Stimulated activated CD8-positive, alpha-beta memory T cell treated with anti-CD3 and anti-CD28 coated beads, Interleukin-15, amount 100 ng/mL, for 4 hours (primary cell): Measurements from ENCODE around the gene DGCR8.

ENCODE experiments used
- DNase-seq, 2 donors: peaks; one replicate each; pipeline ENCODE4 v3.0.0-alpha.2; 2020; ENCODE audit warnings: low read depth in 2 of 2

DGCR8 gene

DNA sequence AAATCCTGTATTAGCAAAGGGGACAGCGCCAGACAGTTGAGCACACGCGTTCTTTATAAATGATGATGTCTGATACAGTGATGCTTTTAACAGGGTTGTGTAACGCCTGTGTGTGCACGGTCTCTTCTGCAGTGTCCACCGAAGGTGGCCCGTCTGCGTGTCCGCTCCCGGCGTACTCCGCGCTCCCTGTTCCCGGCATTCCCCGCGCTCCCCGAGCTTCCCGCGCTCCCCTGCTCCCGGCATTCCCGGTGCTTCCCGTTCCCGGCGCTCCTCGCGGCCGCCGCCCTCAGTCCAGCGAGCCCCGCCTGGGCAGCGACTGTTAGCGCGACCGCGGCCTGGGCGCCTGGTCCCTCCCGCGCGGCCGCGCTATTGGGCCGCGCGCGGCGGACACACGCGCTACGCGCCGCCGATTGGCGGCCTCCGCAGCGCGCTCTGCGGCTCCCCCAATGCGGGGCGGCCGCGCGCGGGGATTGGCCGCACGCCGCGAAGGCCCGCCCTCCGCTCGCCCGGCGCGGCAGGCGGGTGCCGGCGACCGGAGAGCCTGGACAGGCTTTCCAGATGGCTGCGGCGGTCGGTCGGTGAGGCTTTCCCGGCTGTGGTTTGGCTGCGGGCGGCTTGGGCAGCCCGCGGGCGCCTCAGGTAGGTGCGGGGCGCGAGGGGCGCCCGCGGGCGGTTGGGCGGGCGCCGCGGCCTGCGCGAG is at the start of gene DGCR8:
TSS of gene DGCR8 (plus strand) at position 497 of the 700 bp plus-strand sequence. CDS start 5,723 bp downstream, outside the sequence.
- DNase-seq, result peak in 1 of 2 donors; percentile 60

DNA sequence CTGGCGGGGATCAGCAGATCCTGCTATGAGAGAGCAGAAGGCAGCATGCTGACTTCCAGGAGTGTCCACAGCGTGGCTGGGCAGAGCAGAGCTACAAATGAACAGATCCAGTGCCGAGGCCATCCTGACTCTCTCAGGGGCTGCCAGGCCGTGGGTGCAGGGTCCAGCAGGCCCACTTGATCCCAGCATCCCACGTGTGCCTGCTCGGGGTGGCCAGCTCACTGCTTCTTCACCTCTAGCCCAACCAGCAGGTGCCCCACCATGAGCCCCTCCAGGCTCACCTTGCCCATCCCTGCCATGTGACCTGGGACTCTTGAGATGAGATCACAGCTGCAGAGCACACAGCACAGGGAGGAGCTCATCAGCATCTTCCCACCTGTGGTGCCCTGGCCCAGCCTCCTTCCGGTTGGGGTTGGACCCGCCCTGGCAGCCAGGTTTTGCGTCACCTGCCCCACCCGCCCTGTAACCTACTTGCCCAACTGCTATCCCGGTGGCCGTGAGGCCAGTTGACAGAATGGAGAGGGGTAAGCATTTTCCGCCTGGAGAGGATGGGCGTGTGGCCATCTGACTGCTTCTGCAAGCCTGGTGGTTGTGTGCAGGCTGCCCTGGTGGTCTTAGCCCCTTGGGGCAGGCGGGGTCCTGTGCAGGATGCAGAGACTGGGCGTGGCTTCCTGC is 48.2 kb upstream of the DGCR8 start:
- DNase-seq, result peak in 1 of 2 donors; percentile 27

DNA sequence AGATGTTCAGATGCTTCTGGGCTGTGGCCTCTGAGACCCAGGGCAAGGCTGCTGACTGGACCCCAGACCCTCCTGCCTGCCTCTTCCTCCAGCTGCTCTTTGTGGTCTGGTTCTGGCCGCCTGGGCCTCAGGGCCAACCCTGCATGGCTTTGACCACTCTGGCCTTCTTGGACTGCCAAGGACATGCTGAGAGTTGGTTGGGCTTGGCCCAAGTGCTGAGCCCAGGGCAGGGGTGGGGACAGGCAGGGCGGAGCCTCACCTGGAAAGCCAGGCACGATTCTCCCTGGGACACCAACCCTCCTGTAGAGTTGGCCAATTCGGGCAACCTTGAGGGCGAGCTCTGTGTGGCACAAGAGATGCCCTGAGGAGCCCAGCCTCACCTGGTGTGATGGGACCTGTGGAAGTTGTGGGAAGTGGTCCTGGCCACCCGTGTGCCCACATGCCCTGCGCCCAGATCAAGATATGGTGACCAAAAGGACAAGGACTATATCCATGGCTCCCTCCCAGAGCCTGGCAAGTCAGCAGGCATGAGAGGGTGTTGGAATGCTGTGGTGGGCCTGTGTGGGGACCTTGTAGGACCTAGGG is 47.5 kb upstream of the DGCR8 start:
- DNase-seq, result no peak

DNA sequence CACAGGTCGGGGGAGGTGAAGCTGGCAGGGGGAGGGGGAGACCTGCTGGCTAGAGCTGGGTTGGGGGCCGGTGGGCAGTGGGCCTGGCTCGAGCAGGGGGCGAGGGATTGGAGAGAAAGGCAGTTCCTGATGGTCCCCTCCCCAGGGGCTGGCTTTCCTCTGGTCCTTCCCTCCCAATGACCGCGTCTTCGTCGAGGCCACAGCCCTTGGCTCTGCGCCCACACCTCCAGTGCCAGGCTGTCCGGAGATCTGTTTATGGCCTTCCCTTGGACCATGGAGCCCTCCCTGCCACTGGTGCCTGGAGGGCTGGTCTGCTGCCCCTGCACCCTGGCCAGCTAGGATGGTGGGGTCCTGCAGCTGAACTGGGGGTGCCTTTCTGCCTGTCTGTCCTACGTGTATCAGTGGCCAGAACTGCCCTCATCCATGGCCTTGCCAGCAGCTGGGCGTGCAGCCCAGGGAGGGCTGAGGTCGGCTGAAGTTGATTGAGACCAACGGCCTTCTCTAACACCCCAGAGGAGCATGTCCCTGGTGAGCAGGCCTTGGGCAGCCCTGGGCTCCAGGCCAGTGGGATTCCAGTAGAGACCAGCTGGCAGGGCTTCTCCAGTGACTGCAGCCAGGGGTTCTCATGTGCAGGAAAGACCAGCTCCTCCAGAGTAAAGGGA is 46.9 kb upstream of the DGCR8 start:
- DNase-seq, result no peak

DNA sequence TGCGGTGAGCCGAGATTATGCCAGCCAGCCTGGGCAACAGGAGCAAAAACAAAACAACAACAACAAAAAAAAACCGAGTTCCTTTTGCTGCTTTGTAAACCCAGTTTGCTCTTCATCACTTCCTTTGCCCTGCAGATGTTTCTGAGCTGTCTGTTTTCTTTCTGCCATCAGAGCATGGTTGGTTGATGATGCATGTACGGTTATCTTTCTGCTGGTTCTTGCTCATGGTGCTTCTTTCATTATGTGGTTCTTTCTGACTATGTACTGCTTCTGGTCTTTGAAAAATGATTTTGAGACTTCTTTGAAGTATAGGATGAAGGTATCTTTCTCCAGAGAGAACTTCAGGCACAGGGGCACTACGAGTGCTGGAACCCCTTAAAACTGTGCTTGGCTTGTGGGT is 45.9 kb upstream of the DGCR8 start:
- no peak for DNase-seq

DNA sequence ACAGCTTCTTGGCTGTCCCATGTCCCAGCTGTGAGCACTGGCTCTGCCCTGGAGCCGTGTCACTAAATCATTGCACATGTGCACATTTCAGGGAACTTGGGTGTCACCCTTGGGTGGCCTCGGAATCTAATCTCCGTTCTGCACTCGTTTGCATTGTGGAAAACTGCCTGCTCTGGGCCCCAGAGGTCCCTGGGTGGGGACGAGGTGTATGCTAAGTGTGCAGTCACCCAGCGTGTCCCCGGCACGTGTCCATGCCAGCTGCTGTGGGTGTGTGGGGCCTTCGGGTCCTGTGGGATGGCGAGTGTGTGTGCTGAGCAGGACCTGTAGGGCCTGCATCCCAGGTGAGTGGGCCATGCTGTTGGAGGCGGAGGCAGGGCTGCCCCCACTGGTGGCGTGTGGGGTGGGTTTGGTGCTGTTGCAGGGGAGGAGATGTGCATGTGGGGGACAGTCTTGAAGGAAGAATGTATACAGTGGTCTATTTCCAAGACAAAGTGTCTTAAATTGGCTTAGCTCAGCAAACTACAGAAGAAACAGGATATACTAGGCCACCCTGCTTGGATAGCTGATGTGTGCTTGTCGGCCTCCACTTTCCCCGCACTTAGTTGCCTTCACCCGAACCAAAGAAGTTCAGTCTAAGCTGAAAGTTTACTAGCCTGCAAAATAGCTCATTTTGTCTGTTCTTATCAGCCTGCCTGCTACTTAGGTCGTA is 44.5 kb upstream of the DGCR8 start:
- no peak for DNase-seq

DNA sequence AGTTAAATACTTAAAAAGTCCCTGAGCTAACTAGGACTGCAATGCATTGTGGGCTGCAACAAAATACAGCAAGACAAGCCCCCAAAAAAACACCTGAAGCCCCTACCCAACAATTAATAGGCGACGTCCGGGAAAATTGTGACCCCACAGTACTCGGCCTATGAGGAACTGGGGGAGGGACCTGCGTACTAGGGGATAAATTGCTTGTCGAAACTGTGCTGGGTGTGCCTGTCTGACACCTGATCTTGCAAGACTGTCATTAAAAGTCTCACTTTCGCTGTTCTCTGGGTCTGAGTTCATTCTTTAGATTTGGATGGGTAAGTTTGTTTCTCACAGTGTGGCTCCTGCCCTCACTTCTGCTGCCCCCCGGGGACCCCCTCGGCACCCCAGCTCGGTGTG is 44.0 kb upstream of the DGCR8 start:
- DNase-seq, result no peak

DNA sequence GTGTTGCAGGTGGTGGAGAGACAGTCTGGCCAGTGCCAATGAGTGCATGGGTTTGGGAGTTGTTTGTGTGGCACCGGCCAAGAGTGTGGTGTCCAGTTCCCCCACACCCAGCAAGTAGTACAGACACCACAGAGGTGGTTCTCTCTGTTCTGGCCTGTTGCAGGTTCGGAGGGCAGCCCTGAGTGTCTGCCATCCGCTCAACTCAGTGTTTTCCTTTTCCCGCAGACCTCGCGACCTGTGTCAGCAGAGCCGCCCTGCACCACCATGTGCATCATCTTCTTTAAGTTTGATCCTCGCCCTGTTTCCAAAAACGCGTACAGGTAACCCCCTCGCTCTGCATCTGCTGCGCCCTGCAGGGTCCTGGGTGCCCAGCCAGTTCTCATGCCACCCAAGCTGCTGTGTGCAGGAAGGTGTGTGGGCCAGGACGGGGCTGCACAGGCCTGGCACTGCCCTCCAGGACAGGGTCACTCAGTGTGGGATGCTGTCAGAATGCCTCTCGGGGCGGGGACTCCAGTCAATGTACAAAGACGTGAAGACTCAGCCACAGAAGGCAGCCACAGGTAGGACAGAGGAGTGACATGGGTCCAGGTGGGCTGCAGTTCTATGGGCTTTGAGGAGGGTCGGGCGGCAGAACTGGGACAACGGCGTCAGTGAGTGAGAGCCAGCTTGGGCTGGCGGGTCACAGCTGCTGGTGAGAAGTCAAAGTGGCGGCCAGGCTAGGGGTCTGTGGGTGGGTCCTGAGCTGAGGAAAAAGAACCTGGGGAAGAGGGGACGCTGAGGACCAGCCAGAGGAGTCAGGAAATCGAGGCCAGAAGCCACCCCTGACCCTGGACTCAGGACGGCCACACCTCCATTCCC is 43.3 kb upstream of the DGCR8 start:
- no peak for DNase-seq

DNA sequence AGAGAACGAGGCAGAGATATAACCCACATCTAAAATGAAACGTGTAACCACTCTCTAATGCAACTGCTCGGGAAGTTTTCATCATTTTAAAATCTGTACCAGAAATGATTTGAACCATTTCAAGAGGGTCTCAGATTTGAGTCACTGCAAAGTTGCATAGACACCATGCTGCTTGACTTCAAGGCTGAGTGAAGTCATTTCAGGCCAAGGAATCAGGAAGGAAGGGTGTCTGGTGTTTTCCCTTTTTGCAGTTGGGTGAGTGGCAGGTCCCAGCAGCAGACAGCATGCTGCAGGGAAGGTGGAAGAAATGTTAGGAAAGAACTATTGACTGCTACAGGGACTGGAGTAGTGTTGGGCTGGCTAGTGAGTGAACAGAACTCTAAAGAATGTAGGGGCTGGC is 42.6 kb upstream of the DGCR8 start:
- DNase-seq, result no peak

DNA sequence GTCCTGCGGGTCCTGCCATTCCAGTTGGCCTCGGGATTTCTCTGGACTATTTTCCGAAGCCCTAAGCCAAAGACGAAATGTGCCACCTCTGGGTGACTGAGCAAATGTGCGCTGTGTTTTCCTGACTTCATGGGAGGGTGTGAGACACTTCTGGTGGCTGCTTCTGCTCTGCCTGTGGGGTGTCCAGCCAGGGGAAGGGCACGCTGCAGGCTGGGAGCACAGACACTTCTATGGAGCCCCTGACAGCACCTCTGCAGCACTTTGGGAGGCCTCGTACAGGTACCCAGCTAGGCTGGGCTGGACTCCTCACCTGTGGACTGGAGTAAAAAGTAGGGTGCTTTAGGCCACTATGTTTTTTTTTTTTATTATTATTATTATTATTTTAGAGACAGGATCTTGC is 41.5 kb upstream of the DGCR8 start:
- no peak for DNase-seq

DNA sequence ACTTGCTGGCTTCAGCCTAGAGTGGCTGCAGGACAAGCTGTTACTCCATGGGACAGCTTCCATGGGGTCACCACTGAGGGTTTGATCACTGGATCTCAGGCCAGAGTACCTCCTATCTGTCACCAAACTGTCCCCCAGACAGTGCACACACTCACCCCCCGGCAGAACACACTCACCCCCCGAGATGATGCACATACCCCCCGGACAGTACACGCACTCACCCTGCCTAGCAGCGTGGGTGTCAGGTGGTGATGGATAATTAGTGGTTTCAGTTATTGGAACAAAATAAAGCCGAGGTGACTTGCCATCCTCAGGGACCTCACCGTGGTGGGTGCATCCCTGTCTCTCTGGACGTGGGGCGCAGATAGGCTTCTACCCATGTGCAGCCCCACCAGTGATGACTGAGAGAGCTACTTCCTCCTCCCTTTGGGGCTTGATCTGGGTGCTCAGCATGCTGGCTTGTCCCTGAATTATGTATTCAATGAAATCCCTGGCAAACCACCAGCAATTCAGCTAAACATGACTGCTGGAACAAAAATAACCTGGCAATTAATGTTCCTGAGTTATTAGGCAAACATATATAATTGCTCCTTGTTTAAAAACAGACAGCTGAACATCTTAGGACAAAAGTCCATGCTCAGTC is 40.2 kb upstream of the DGCR8 start:
- no peak for DNase-seq

DNA sequence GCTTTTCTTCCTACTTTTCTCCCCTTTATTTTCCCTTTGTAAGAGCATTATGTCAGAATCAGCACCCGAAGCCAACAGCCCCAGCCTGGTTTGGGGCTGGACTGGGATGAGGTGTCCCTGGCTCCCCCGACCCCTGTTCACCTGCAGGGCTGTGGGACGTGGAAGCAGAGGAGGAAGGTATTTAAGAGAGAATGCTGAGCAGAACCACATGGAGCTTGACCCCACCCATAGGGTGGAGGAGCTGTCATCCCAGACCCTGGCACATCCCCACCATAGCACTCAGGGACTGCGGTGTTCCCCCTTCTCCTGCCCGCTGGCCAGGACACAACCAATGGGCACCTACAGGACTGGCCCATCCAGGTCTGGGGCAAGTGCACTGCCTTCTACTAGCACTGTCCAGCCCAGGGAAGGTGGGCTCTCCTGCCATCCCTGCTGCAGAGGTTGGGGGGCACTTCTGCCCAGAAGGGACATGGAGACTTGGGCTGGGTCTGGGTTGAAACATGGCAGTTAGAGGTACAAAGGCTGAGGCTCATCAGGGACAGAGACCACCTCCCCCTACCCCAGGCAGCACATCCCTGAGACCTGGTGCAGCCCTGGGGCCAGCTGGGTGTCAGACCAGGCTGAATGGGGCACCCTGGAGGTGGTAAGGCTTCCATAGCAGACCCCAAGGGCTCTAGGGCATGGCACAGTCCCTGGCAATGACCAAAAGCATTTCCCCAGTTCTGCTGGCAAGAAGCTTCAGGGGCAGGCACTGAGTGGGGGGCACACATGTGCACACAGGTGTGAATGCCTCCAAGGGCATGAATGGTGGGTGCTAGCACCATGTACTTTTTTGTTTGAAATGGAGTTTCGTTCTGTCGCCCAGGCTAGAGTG is 39.5 kb upstream of the DGCR8 start:
- DNase-seq, result no peak

DNA sequence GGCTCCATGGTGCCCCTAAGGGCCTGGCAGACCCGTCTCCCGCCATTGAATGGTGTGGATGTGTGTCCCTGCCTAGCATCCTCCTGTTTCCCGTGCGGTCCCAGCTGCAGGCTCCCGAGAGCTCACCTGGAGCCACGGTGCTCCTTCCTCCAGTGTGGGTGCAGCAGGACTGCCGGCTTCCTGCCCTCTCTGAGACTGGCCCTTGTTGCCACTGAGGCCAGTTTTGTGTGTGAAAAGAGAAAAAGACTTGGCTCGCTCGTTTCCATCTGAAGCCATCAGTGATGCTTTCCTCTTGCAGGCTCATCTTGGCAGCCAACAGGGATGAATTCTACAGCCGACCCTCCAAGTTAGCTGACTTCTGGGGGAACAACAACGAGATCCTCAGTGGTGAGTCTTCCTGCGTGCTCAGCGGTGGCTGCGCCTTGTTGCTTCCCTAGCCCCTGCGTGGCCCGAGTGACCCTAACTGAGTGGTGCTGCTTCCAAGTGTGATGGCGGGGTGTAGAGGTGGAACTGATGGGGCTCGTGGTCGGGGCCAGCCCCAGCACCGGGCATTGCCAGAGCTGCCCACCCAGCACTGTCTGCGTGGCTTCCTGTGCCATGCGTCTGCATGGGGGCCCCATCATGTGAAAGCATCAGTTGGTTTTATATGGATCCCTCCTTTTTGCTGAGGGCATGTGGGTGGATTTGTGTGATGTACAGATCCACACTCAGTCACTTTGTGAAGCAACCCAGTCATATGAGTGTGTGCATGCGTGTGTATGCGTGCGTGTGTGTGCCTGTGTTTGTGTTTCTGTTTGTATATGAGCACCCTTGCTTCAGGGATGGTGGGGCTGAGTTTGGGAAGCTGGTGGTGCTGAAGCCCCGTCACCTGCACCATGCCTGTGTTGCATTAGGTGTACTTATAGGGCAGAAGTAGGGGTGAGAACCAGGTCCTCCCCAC is 36.7 kb upstream of the DGCR8 start:
- DNase-seq, result no peak

DNA sequence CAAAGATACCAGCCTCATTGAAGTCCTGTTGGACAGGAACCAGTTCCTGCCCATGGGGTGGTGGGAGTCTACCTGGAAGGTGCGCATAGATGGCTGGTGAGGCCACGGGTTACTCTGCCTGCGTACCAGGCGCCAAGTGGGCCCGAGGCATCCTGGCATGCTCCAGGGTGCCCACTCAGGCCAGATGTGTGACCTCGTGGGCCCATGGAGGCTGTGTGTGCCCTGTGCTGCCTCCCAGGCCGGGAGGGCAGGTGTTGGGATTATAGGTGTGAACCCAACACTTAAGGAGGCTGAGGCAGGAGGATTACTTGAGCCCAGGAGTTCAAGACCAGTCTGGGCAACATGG is 36.1 kb upstream of the DGCR8 start:
- DNase-seq, result no peak

DNA sequence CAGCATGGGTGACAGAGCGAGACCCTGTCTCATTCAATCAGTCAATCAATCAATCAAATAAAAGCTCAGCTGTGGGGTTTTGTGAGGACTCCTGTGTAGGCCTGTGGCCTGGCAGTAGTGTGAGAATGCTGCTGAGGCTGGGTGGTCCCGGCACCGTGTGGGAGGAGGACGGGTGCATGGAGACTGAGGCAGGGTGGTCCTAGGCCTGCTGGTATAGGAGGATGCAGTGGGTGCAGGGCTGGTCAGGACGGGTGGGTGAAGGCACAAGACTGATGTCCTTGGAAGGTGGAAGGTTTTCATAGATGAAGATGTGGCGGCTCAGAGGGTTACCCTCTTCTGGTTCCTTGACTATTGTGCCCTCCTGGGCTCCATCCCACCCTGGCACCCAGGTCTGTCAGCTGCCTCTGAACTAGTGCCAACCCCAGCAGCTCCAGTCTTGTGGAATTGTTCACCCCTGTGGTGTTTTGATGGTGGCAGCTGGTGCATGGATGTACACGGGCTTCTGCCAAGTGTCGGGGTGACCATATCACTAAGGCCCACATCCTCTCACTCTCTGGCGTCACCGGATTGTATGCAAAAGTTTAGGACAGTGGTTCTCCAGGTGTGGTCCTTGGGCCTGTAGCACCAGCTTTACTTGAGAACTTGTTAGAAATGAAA is 35.4 kb upstream of the DGCR8 start:
- no peak for DNase-seq

DNA sequence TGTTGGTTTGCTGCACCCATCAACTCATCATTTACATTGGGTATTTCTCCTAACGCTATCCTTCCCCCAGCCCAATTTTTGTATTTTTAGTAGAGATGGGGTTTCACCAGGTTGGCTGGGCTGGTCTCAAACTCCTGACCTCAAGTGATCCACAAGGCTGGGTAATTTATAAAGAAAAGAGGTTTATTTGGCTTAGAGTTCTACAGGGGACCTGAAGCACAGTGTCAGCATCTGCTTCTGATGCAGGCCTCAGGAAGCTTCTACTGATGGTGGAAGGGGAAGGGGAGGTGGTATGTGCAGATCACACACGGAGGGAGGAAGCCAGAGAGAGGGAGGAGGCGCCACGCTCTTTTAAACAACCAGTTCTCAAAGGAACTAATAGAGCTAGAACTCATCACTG is 33.3 kb upstream of the DGCR8 start:
- DNase-seq, result no peak

DNA sequence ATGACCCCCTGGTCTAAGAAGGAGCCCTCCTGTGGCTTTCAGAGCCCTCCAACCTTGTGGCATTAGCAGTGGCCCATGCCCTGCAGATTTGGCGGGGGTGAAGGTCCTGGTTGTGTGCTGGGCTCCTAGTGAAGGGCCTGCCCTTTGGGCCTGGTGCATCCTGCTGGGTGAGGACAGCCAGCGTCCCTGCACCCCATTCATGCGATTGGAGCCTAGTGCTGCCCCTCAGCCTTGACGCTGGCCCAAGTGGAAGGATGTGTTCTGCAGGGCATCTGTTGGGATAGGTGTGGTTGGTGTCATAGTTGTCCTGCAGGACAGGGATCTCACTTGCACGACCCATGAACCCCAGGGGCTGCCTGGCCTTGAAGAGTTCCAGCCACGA is 28.1 kb upstream of the DGCR8 start:
- no peak for DNase-seq
